Fibroblast of lung (primary cell): ENCODE results near the gene ESPN.

Source experiments
- CTCF ChIP-seq, 2 donors: IDR thresholded peaks in 1 of 2; conservative IDR thresholded peaks in 1 of 2; 1 replicate in 1 of 2; 2 replicates in 1 of 2; pipeline ENCODE4 v1.5.1; 2011 to 2012; ENCODE audit warnings: low read length in 2 of 2, control low read depth in 1 of 2, inconsistent platforms in 1 of 2, low read depth in 1 of 2, mild to moderate bottlenecking in 1 of 2
- EZH2 ChIP-seq: IDR thresholded peaks from 2 replicates; pipeline ENCODE4 v1.5.1; 2012; ENCODE audit warnings: low read length, control low read depth, mild to moderate bottlenecking; ENCODE audit errors: missing control alignments

GRCh38 chr1:6409733-6410132 lies 14.8 kb upstream of the ESPN start:
- TF ChIP-seq CTCF (conservative IDR thresholded peaks at IDR 0.05 in 1 of 2, IDR thresholded peaks at IDR 0.05 in 1 of 2; ENCODE audit: low read depth in 1 of 2, low read length in 2 of 2) (no peak), EZH2 (no peak)
